BE2C (cell line): Measurements from ENCODE around the gene THAP8.

Experiments used
- DNase-seq: peaks from one replicate; pipeline ENCODE4 v3.0.0-alpha.2; 2020
- H3K27me3 ChIP-seq: fragments of 250-450 bp; sonication (Bioruptor Pico); 2 replicates; pipeline ENCODE4 v1.5.1; 2020; ENCODE audit warnings: mild to moderate bottlenecking
- H3K36me3 ChIP-seq: fragments of 250-450 bp; sonication (Bioruptor Pico); 2 replicates; pipeline ENCODE4 v1.5.1; 2020; ENCODE audit warnings: mild to moderate bottlenecking
- H3K4me1 ChIP-seq: fragments of 250-450 bp; sonication (Bioruptor Pico); 2 replicates; pipeline ENCODE4 v1.5.1; 2020
- H3K4me3 ChIP-seq: 2 replicates; pipeline ENCODE4 v1.5.1; 2011; ENCODE audit warnings: low read depth, low read length
- H3K9me3 ChIP-seq: fragments of 250-450 bp; sonication (Bioruptor Pico); 2 replicates; pipeline ENCODE4 v1.5.1; 2020
- CTCF ChIP-seq: IDR thresholded peaks from 2 replicates; pipeline ENCODE4 v1.5.1; 2012; ENCODE audit warnings: mild to moderate bottlenecking, low read depth, low read length

THAP8 gene

GRCh38 chr19:35990156-35990555, 63.9 kb downstream of the THAP8 start:
- DNase-seq, result no peak
- Histone ChIP-seq H3K4me1 (no peaks in the 10 kb centered on the region), H3K9me3 (no peaks in the 10 kb centered on the region), H3K36me3 (no peaks in the 10 kb centered on the region), H3K4me3 (no peak overlapping the region), H3K27me3 (no peaks in the 10 kb centered on the region)
- no peak for TF ChIP-seq CTCF

GRCh38 chr19:35988824-35989223, 65.3 kb downstream of the THAP8 start:
- no peak overlapping the region for H3K4me3 ChIP-seq
- no peaks in the 10 kb centered on the region for H3K27me3 ChIP-seq
- DNase-seq, result no peak
- H3K9me3 ChIP-seq, result no peaks in the 10 kb centered on the region
- H3K4me1 ChIP-seq, result no peaks in the 10 kb centered on the region
- no peaks in the 10 kb centered on the region for H3K36me3 ChIP-seq
- no peak for TF ChIP-seq CTCF

GRCh38 chr19:35987571-35987896, 66.6 kb downstream of the THAP8 start:
- no peak for DNase-seq
- H3K9me3 ChIP-seq, result no peaks in the 10 kb centered on the region
- no peaks in the 10 kb centered on the region for H3K27me3 ChIP-seq

GRCh38 chr19:35986664-35987570, 67.2 kb downstream of the THAP8 start:
- H3K4me1 ChIP-seq, result no peaks in the 10 kb centered on the region
- H3K9me3 ChIP-seq, result no peaks in the 10 kb centered on the region
- peak; percentile 76 for DNase-seq
- H3K27me3 ChIP-seq, result no peaks in the 10 kb centered on the region
- peak overlapping the region; percentile 46 for H3K4me3 ChIP-seq
- TF ChIP-seq CTCF, result no peak
- H3K36me3 ChIP-seq, result no peaks in the 10 kb centered on the region

More at GRCh38 chr19:35987571-35987896, 66.6 kb downstream of the THAP8 start:
- Histone ChIP-seq H3K36me3 (no peaks in the 10 kb centered on the region), H3K4me1 (no peaks in the 10 kb centered on the region), H3K4me3 (peak overlapping the region; percentile 46)
- TF ChIP-seq CTCF, result no peak

- Histone ChIP-seq H3K36me3 (no peaks in the 10 kb centered on the region), H3K9me3 (no peaks in the 10 kb centered on the region), H3K27me3 (no peaks in the 10 kb centered on the region), H3K4me3 (no peak overlapping the region), H3K4me1 (no peaks in the 10 kb centered on the region)
- TF ChIP-seq CTCF, result no peak
- DNase-seq, result no peak
Observed at GRCh38 chr19:35986111-35986510, 68.0 kb downstream of the THAP8 start.
